Right lobe of liver (tissue), 6 donors: ENCODE data around the gene RAB10. TPM values are rescaled to one million over a fixed set of nuclear protein-coding genes. Genes with fewer than 3 reads are reported as not detected.

ENCODE experiments used
- ATAC-seq, 4 donors: fragments of 200-7000 bp; cut with Tn5 transposase; one replicate each; pipeline ENCODE4 v1.9.1; 2020; ENCODE audit warnings: mild to moderate bottlenecking in 4 of 4, moderate library complexity in 4 of 4
- DNase-seq, 3 donors: peaks; one replicate each; pipeline ENCODE4 v3.0.0-alpha.2; 2020
- H3K27ac ChIP-seq, 3 donors: fragments of 200-600 bp; one replicate each; pipeline ENCODE4 v1.8.0; 2022
- H3K27me3 ChIP-seq, 2 donors: fragments of 200-600 bp; one replicate each; pipeline ENCODE4 v1.8.0; 2022
- H3K36me3 ChIP-seq, 4 donors: fragments of 200-600 bp; sonication (generic) in 1 of 4; one replicate each; pipeline versions ENCODE4 v1.5.1 to v1.8.0; 2017 to 2022; ENCODE audit warnings: control low read depth in 1 of 4
- H3K4me1 ChIP-seq, 4 donors: fragments of 200-600 bp; sonication (generic) in 1 of 4; one replicate each; pipeline versions ENCODE4 v1.5.1 to v1.8.0; 2017 to 2022; ENCODE audit warnings: control low read depth in 1 of 4
- H3K4me3 ChIP-seq, 3 donors: fragments of 200-600 bp; one replicate each; pipeline ENCODE4 v1.8.0; 2022
- H3K9me3 ChIP-seq, 4 donors: fragments of 200-600 bp; sonication (generic) in 1 of 4; one replicate each; pipeline versions ENCODE4 v1.5.1 to v1.8.0; 2017 to 2022; ENCODE audit warnings: control low read depth in 1 of 4
- POLR2A ChIP-seq: fragments of 450-650 bp; IDR thresholded peaks from one replicate; pipeline ENCODE4 v1.6.1; 2017; ENCODE audit warnings: antibody characterized with exemption, mild to moderate bottlenecking
- WGBS: methylation state at CpG from one replicate; pipeline ENCODE4 v1.1.6; 2018; ENCODE audit warnings: low coverage, low lambda C conversion rate; ENCODE audit not compliant: insufficient coverage; ENCODE audit errors: missing lambda C conversion rate; 5-methylcytosine and 5-hydroxymethylcytosine counted together
- intact Hi-C, 2 donors: fragments of 100-400 bp; cut with DNase I; formaldehyde crosslinking; loops; one replicate each; pipeline versions ENCODE4 v1.11.2 to v1.14.1; 2022
- total RNA-seq, 6 experiments: library from RNA; depleted of rRNA in 2 of 6; stranded (reverse); fragments of >200 nt in 2 of 6; fragmentation: NEBNext Ultra II Directional in 3 of 6; extraction: Animal tissue kit (Norgen Biotek cat#: 25700) in 3 of 6; gene quantifications; one replicate each; pipeline versions ENCODE4 v1.1.0 to v1.2.4, GENCODE V29; 2016 to 2023
- TF ChIP-seq, protein P1 (sequence below), 4 donors: fragments of 200-600 bp in 3 of 4; fragments of 450-650 bp in 1 of 4; IDR thresholded peaks; one replicate each; pipeline versions ENCODE4 v1.5.1 to v1.8.0; 2016 to 2022; ENCODE audit warnings: antibody characterized with exemption in 4 of 4, mild to moderate bottlenecking in 2 of 4
- donor health status: DM: no; HTN: yes; CAD: no.
- donor health status: DM: no; HTN: no; CAD: no.
- donor health status: DM: no; HTN: no; CAD: no.
- donor health status: DM: no; HTN: yes; CAD: no.
- donor health status: DM: no; HTN: yes; CAD: no.

RAB10 gene
- total RNA-seq, 6 experiments from 2014 or later: 41.6 to 95.1 (median 70.6) TPM

DNA sequence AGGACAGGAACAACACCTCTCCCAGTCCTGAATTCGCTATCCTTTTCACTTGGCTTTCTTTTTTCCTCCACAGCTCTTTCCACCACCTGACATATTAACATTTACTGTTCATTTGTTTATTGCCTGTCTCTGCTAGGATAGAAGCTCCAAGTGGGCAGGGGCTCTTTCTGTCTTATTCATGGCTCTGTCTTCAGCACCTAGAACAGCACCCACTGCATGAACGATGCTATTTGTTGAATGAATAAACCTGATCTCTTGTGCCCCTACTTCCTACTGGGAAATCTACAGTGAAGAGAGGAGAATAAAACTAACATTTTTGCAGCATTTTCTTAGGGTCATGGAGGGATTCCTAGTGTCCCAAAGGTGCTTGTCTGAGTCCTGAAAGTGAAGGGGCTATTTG, 114.6 kb downstream of the RAB10 start:
- DNase-seq: no peak
- 32% methylated on average over 2 of the region's 2 CpGs for WGBS
- Histone ChIP-seq H3K9me3 (no peaks in the 10 kb centered on the region), H3K4me1 (no peaks in the 10 kb centered on the region), H3K27ac (no peak overlapping the region), H3K36me3 (no peaks in the 10 kb centered on the region), H3K27me3 (no peaks in the 10 kb centered on the region), H3K4me3 (no peak overlapping the region)
- ATAC-seq: no peak
- intact Hi-C loops: loop anchor here (10.0 kb wide), 2 partner anchors 154 to 194 kb away; no protein-coding TSS in a partner anchor
- TF ChIP-seq, protein P1, sequence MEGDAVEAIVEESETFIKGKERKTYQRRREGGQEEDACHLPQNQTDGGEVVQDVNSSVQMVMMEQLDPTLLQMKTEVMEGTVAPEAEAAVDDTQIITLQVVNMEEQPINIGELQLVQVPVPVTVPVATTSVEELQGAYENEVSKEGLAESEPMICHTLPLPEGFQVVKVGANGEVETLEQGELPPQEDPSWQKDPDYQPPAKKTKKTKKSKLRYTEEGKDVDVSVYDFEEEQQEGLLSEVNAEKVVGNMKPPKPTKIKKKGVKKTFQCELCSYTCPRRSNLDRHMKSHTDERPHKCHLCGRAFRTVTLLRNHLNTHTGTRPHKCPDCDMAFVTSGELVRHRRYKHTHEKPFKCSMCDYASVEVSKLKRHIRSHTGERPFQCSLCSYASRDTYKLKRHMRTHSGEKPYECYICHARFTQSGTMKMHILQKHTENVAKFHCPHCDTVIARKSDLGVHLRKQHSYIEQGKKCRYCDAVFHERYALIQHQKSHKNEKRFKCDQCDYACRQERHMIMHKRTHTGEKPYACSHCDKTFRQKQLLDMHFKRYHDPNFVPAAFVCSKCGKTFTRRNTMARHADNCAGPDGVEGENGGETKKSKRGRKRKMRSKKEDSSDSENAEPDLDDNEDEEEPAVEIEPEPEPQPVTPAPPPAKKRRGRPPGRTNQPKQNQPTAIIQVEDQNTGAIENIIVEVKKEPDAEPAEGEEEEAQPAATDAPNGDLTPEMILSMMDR (IDR thresholded peaks at IDR 0.05): no peak
- TF ChIP-seq POLR2A: no peak

DNA sequence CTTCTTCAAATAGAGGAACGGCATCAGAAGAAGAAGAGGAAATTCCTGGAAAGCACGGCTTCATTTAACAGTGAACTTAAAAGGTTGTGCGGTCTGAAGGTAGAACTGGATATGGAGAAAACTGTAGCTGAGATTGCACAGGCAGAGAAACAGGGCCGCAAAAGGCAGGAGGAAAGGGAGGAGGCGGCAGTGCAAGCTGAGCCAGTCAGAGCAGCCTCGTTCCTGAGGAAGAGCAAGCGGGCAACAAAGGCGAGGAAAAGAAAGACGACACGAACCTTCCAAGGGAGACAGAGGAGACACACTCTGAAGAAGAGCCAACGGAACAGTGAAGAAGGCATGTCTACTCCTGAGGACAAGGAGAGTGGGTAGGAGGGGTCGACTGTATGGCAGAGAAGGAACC, 116.4 kb downstream of the RAB10 start:
- Histone ChIP-seq H3K36me3 (no peaks in the 10 kb centered on the region), H3K27me3 (no peaks in the 10 kb centered on the region), H3K27ac (no peak overlapping the region), H3K4me3 (no peak overlapping the region), H3K4me1 (no peaks in the 10 kb centered on the region), H3K9me3 (no peaks in the 10 kb centered on the region)
- no peak for TF ChIP-seq POLR2A
- TF ChIP-seq, protein P1 (IDR thresholded peaks at IDR 0.05): no peak
- DNase-seq (no peak), ATAC-seq (no peak)
- intact Hi-C loops: no loop called here
- 47% methylated on average over 6 of the region's 12 CpGs for WGBS

DNA sequence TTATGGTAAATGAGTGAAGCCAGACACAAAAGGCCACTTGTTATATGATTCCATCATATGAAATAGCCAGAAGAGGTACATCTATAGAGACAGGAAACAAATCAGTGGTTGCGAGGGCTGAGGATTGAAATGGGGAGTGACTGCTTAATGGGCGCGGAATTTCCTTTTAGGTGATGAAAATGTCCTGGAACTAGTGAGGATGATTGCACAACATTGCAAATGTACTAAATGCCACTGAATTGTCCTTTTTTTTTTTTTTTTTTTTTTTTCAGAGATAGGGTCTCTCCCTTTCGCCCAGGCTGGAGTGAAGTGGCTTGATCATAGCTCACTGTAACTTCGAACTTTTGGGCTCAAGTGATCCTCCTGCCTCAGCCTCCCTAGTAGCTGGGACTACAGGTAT, 123.7 kb downstream of the RAB10 start:
- no peak for ATAC-seq

DNA sequence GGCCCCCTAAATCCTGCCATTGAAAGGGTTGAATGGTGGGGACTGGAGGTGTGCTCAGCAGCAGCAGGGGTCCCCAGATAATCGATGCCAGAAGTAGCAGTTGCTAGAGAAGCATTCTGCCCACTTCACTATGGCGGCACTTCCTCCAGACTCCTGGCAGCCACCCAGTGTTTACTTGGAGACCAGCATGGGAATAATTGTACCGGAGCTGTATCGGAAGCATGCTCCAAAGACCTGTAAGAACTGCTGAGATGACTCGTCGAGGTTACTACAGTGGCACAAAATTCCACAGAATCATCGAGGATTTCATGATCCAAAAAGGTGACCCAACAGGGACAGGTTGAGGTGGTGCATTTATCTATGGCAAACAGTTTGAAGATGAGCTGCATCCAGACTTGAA, 128.0 kb downstream of the RAB10 start:
- Histone ChIP-seq H3K27ac (no peak overlapping the region), H3K27me3 (no peaks in the 10 kb centered on the region), H3K4me3 (no peak overlapping the region), H3K4me1 (peaks cover 0 to 8% (median 0%) of the 10 kb centered on the region in 4 donors), H3K36me3 (no peaks in the 10 kb centered on the region), H3K9me3 (no peaks in the 10 kb centered on the region)
- WGBS: 84% methylated on average over 7 of the region's 7 CpGs
- intact Hi-C loops: no loop called here
- peak in 1 of 3 donors; percentile 34 for DNase-seq
- TF ChIP-seq, protein P1 (IDR thresholded peaks at IDR 0.05): no peak
- TF ChIP-seq POLR2A: no peak
- no peak for ATAC-seq

More for the DNA sequence above, 123.7 kb downstream of the RAB10 start:
- Histone ChIP-seq H3K9me3 (no peaks in the 10 kb centered on the region), H3K27ac (no peak overlapping the region), H3K36me3 (no peaks in the 10 kb centered on the region), H3K27me3 (no peaks in the 10 kb centered on the region), H3K4me1 (no peaks in the 10 kb centered on the region), H3K4me3 (no peak overlapping the region)
- intact Hi-C loops: no loop called here
- WGBS: 100% methylated on average over 3 of the region's 5 CpGs
- TF ChIP-seq POLR2A: no peak
- TF ChIP-seq, protein P1 (IDR thresholded peaks at IDR 0.05): no peak
- no peak for DNase-seq

DNA sequence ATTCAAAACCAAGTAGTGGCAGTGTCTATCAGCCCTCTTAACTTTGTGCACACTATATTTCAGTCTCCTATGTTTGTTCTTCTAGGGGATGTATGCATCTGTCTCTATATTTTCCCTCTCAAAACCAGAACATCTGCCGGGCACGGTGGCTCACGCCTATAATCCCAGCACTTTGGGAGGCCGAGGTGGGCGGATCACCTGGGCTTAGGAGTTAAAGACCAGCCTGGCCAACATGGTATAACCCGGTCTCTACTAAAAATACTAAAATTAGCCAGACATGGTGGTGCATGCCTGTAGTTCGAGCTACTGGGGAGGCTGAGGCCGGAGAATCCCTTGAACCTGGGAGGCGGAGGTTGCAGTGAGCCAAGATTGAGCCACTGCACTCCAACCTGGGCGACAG, 129.1 kb downstream of the RAB10 start:
- peaks cover 0 to 8% (median 0%) of the 10 kb centered on the region in 4 donors for H3K4me1 ChIP-seq
- ATAC-seq (no peak), DNase-seq (peak in 1 of 3 donors; percentile 22)
- H3K27me3 ChIP-seq: no peaks in the 10 kb centered on the region
- intact Hi-C loops: no loop called here
- H3K27ac ChIP-seq: no peak overlapping the region
- H3K36me3 ChIP-seq: no peaks in the 10 kb centered on the region
- no peak overlapping the region for H3K4me3 ChIP-seq
- H3K9me3 ChIP-seq: no peaks in the 10 kb centered on the region
- 99% methylated on average over 10 of the region's 10 CpGs for WGBS
- TF ChIP-seq, protein P1 (IDR thresholded peaks at IDR 0.05): no peak
- no peak for TF ChIP-seq POLR2A
